ENCODE results near the gene NDUFC2. TPM values are rescaled to one million over a fixed set of nuclear protein-coding genes. Genes with fewer than 3 reads are reported as not detected.
A peak's percentile ranks its signal among the peaks of the same experiment; 100 is the strongest.
"Not testable (repeated sequence)": the region's sequence is repeated elsewhere in the genome, so short reads cannot be mapped to it uniquely, and the experiment has no call there.

NDUFC2 gene
- total and polyA plus RNA-seq, 2 experiments from 2014 or later: 123 to 689 TPM

DNA sequence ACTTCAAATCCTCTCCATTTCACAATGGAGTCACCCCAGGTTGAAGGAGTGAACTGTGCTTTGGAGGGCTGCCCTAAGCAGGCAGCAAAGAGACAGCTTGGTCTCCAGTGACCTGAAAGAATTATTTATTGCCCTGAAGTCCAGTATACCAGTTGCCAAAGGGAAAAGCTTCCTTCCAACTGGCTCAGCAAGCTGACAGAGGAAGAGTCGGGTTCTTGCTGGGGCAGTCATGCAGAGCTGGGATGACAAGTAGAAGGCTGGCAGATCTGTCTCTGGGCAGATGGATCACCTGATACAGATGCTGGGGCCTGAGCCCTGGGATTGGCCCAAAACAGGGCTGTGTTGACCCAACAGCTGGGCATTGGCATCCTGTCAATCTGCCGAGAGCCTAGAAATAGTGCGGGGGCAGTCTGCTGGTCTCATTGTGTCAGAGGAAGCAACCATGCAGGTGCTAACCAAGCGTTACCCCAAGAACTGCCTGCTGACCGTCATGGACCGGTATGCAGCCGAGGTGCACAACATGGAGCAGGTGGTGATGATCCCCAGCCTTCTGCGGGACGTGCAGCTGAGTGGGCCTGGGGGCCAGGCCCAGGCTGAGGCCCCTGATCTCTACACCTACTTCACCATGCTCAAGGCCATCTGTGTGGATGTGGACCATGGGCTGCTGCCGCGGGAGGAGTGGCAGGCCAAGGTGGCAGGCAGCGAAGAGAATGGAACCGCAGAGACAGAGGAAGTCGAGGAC, 16.1 kb downstream of the NDUFC2 start, which contains the start of gene THRSP:
THRSP (plus strand) TSS at position 422 of the 742 bp plus-strand sequence; CDS start at position 443, 21 bp downstream.
- no peak for DNase-seq (ENCODE audit: low read depth in 1 of 2, low spot score in 1 of 2)
- Histone ChIP-seq H3K27ac (no peak within 1 kb of the TSS), H3K9me3 (ENCODE audit: low read depth) (no peaks in the 10 kb centered on the region), H3K4me1 (ENCODE audit: low read depth) (no peaks in the 10 kb centered on the region), H3K36me3 (no peaks in the 10 kb centered on the region), H3K4me3 (no peak within 1 kb of the TSS), H3K27me3 (no peaks in the 10 kb centered on the region)
- TF ChIP-seq, protein P1, sequence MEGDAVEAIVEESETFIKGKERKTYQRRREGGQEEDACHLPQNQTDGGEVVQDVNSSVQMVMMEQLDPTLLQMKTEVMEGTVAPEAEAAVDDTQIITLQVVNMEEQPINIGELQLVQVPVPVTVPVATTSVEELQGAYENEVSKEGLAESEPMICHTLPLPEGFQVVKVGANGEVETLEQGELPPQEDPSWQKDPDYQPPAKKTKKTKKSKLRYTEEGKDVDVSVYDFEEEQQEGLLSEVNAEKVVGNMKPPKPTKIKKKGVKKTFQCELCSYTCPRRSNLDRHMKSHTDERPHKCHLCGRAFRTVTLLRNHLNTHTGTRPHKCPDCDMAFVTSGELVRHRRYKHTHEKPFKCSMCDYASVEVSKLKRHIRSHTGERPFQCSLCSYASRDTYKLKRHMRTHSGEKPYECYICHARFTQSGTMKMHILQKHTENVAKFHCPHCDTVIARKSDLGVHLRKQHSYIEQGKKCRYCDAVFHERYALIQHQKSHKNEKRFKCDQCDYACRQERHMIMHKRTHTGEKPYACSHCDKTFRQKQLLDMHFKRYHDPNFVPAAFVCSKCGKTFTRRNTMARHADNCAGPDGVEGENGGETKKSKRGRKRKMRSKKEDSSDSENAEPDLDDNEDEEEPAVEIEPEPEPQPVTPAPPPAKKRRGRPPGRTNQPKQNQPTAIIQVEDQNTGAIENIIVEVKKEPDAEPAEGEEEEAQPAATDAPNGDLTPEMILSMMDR (IDR thresholded peaks at IDR 0.05; ENCODE audit: low read depth, low read length): no peak

DNA sequence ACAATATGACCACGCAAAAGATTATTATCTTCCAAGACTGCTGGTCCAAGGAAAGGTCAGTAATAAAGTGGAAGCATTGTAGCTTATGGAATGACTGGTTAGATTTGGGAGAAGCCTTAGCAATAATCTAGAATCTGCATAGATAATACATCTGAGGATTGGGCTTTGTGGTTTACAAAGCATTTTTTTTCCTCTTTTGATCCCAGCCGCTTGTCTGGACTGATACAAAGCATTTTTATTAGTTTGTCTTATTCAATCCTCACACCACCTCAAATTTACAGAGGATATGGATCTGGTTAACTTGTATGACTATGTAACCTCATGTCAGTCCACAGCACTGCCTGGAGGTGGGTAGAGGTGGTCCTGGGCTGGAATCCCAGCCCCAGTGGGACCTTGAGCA, 17.0 kb downstream of the NDUFC2 start:
- H3K4me1 ChIP-seq (ENCODE audit: low read depth): no peaks in the 10 kb centered on the region
- TF ChIP-seq, protein P1 (IDR thresholded peaks at IDR 0.05; ENCODE audit: low read depth, low read length): no peak
- H3K27ac ChIP-seq: no peak overlapping the region
- no peak overlapping the region for H3K4me3 ChIP-seq
- H3K27me3 ChIP-seq: no peaks in the 10 kb centered on the region
- H3K36me3 ChIP-seq: no peaks in the 10 kb centered on the region
- no peak for DNase-seq (ENCODE audit: low read depth in 1 of 2, low spot score in 1 of 2)
- no peaks in the 10 kb centered on the region for H3K9me3 ChIP-seq (ENCODE audit: low read depth)

DNA sequence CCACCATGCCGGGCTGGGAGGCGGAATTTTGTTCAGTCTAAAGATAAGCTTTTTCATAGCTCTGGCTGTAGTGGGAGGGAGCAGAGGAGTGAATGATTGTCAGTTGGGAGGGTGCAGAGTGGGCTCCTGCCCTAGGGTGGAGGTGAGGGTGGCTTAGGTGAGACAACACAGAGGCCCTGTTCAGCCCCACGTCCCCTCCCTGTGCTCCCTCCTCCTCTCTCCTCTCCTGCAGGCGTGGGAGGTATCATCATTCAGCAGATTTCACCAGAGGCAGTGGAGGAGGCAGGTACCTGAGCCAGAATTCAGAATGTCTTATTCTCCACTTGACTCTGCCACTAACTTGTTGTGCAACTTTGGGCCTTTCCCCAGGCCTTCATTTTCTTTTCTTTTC, 17.7 kb downstream of the NDUFC2 start:
- TF ChIP-seq, protein P1 (IDR thresholded peaks at IDR 0.05; ENCODE audit: low read depth, low read length): no peak
- no peaks in the 10 kb centered on the region for H3K4me1 ChIP-seq (ENCODE audit: low read depth)

DNA sequence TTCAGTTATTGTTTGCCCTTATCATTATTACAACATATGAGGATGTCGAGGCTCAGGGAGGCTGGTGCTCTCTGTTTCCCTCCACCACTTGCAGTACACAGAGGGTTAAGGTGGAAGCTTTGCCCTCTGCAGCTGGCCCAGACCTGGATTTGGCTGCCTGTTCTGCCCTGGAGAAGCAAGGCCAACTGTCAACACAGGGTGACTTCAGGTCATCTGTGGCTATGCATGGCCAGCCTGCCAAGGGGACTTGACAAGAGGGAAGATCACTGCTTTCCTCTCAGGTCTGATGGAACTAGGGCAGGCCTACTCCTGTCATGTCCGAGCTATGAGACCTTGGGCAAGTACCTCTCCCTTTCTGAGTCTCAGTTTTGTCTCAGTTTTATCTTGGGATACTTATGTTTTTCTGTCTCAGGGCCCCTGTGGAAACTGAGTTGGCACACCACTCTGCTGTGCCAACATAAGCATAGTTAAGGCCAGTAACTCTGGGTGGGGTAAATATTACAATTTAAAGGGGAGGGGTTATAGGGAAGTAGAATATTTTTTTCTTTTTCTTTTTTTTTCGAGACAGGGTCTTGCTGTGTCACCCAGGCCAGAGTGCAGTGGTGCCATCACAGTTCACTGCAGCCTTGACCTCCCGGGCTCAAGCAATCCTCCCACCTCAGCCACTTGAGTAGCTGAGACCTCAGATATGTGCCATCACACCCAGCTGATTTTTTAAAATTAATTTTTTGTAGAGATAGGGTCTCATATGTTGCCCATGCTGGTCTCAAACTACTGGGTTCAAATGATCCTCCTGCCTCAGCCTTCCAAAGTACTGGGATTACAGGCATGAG, 18.4 kb downstream of the NDUFC2 start:
- no peaks in the 10 kb centered on the region for H3K27me3 ChIP-seq
- no peak overlapping the region for H3K27ac ChIP-seq
- H3K4me3 ChIP-seq: no peak overlapping the region
- no peaks in the 10 kb centered on the region for H3K4me1 ChIP-seq (ENCODE audit: low read depth)
- TF ChIP-seq, protein P1 (IDR thresholded peaks at IDR 0.05; ENCODE audit: low read depth, low read length): no peak
- DNase-seq (ENCODE audit: low read depth in 1 of 2, low spot score in 1 of 2): peak in 1 of 2 donors; percentile 23
- H3K36me3 ChIP-seq: no peaks in the 10 kb centered on the region
- H3K9me3 ChIP-seq (ENCODE audit: low read depth): no peaks in the 10 kb centered on the region

More for the DNA sequence above, 17.7 kb downstream of the NDUFC2 start:
- H3K4me3 ChIP-seq: no peak overlapping the region
- H3K27me3 ChIP-seq: no peaks in the 10 kb centered on the region
- H3K9me3 ChIP-seq (ENCODE audit: low read depth): no peaks in the 10 kb centered on the region
- DNase-seq (ENCODE audit: low read depth in 1 of 2, low spot score in 1 of 2): peak; percentile 10 to 56
- H3K27ac ChIP-seq: no peak overlapping the region
- H3K36me3 ChIP-seq: no peaks in the 10 kb centered on the region

DNA sequence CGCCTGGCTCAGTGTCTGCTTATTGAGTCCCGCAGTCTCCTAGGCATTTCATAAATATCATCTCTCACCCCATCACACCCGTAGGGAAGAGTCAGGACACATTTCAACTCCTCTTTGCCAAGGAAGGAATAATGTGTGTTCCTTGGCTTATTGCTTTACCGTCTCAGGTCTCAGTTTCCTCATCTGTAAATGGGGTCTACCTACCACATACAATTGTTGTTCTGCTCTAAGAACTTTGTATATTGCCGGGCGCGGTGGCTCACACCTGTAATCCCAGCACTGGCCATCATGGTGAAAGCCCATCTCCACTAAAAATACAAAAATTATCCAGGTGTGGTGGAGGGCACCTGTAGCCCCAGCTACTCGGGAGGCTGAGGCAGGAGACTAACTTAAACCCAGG, 19.1 kb downstream of the NDUFC2 start:
- H3K4me3 ChIP-seq: no peak overlapping the region
- DNase-seq (ENCODE audit: low read depth in 1 of 2, low spot score in 1 of 2): no peak
- H3K27me3 ChIP-seq: no peaks in the 10 kb centered on the region
- H3K36me3 ChIP-seq: no peaks in the 10 kb centered on the region
- H3K4me1 ChIP-seq (ENCODE audit: low read depth): no peaks in the 10 kb centered on the region
- no peaks in the 10 kb centered on the region for H3K9me3 ChIP-seq (ENCODE audit: low read depth)
- no peak overlapping the region for H3K27ac ChIP-seq
- TF ChIP-seq, protein P1 (IDR thresholded peaks at IDR 0.05; ENCODE audit: low read depth, low read length): no peak

DNA sequence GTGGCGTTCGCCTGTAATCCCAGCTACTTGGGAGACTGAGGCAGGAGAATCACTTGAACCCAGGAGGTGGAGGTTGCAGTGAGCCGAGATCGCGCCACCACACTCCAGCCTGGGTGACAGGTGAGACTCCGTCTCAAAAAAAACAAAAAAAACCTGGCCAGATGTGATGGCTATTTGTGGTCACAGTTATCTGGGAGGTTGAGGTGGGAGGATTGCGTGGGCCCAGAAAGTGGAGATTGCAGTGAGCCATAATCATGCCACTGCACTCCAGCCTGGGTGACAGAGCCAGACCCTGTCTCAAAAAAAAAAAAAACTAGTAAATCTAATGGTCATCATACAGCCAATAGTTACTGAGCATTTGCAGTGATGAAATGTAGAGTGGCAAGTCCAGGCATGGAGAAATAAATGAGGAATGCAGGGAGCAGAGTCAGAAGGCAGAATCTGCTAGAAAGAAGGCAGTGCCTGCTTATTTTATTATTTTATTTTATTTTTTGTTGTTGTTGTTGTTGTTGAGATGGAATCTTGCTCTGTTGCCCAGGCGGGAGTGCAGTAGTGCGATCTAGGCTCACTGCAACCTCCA, 19.8 kb downstream of the NDUFC2 start:
- not testable (repeated sequence) for DNase-seq (ENCODE audit: low read depth in 1 of 2, low spot score in 1 of 2); H3K4me1 ChIP-seq (ENCODE audit: low read depth); H3K27me3 ChIP-seq; H3K4me3 ChIP-seq; H3K27ac ChIP-seq; H3K9me3 ChIP-seq (ENCODE audit: low read depth); H3K36me3 ChIP-seq

Data from cardiac muscle cell (in vitro differentiated cells and primary cell).